ENCODE results near the gene PREX1.

Gene PREX1

GRCh38 chr20:48802647-48803046 lies 25.2 kb downstream of the PREX1 start:
- no peak overlapping the region for H3K27ac ChIP-seq (replicated peaks)
- no peak for DNase-seq (ENCODE audit: low read depth in 1 of 2, low spot score in 1 of 2)

GRCh38 chr20:48802216-48802615 lies 25.6 kb downstream of the PREX1 start:
- Histone ChIP-seq H3K27me3 (ENCODE audit: insufficient read depth, poor library complexity, severe bottlenecking) (no peaks in the 10 kb centered on the region), H3K27ac (replicated peaks) (no peak overlapping the region), H3K4me3 (replicated peaks; ENCODE audit: insufficient read depth, low read length) (no peak overlapping the region)
- no peak for TF ChIP-seq REST (IDR thresholded peaks at IDR 0.05; ENCODE audit: insufficient replicate concordance, low read depth)
- DNase-seq (ENCODE audit: low read depth in 1 of 2, low spot score in 1 of 2): no peak

More at GRCh38 chr20:48802647-48803046, 25.2 kb downstream of the PREX1 start:
- Histone ChIP-seq H3K27me3 (ENCODE audit: insufficient read depth, poor library complexity, severe bottlenecking) (no peaks in the 10 kb centered on the region), H3K4me3 (replicated peaks; ENCODE audit: insufficient read depth, low read length) (no peak overlapping the region)
- no peak for TF ChIP-seq POLR2AphosphoS5 (IDR thresholded peaks at IDR 0.05; ENCODE audit: low read depth)
- no peak for TF ChIP-seq SPI1 (IDR thresholded peaks at IDR 0.05; ENCODE audit: borderline replicate concordance, low read depth)
- TF ChIP-seq GABPA (IDR thresholded peaks at IDR 0.05; ENCODE audit: low read depth): no peak
- no peak for TF ChIP-seq CTCF (IDR thresholded peaks at IDR 0.05; ENCODE audit: insufficient read depth, low read length)
- no peak for TF ChIP-seq REST (IDR thresholded peaks at IDR 0.05; ENCODE audit: insufficient replicate concordance, low read depth)

GRCh38 chr20:48801197-48801596 lies 26.6 kb downstream of the PREX1 start:
- Histone ChIP-seq H3K27ac (replicated peaks) (no peak overlapping the region), H3K27me3 (ENCODE audit: insufficient read depth, poor library complexity, severe bottlenecking) (no peaks in the 10 kb centered on the region), H3K4me3 (replicated peaks; ENCODE audit: insufficient read depth, low read length) (no peak overlapping the region)
- no peak for DNase-seq (ENCODE audit: low read depth in 1 of 2, low spot score in 1 of 2)
- TF ChIP-seq REST (IDR thresholded peaks at IDR 0.05; ENCODE audit: insufficient replicate concordance, low read depth) (no peak), GABPA (IDR thresholded peaks at IDR 0.05; ENCODE audit: low read depth) (no peak), SPI1 (IDR thresholded peaks at IDR 0.05; ENCODE audit: borderline replicate concordance, low read depth) (no peak), CTCF (IDR thresholded peaks at IDR 0.05; ENCODE audit: insufficient read depth, low read length) (no peak), POLR2AphosphoS5 (IDR thresholded peaks at IDR 0.05; ENCODE audit: low read depth) (no peak)

GRCh38 chr20:48800177-48800576 lies 27.6 kb downstream of the PREX1 start:
- TF ChIP-seq CTCF (IDR thresholded peaks at IDR 0.05; ENCODE audit: insufficient read depth, low read length): no peak
- H3K4me3 ChIP-seq (replicated peaks; ENCODE audit: insufficient read depth, low read length): no peak overlapping the region
- no peak for DNase-seq (ENCODE audit: low read depth in 1 of 2, low spot score in 1 of 2)
- no peaks in the 10 kb centered on the region for H3K27me3 ChIP-seq (ENCODE audit: insufficient read depth, poor library complexity, severe bottlenecking)
- no peak overlapping the region for H3K27ac ChIP-seq (replicated peaks)

Measured in HL-60 (cell line).